Activated naive CD4-positive, alpha-beta T cell treated with Interleukin-2 at 50 U/mL for 16 hours (primary cell): ENCODE results near the gene TMEM51.

Experiments
- DNase-seq: peaks from one replicate; pipeline ENCODE4 v3.0.0-alpha.2; 2020

TMEM51 gene

DNA sequence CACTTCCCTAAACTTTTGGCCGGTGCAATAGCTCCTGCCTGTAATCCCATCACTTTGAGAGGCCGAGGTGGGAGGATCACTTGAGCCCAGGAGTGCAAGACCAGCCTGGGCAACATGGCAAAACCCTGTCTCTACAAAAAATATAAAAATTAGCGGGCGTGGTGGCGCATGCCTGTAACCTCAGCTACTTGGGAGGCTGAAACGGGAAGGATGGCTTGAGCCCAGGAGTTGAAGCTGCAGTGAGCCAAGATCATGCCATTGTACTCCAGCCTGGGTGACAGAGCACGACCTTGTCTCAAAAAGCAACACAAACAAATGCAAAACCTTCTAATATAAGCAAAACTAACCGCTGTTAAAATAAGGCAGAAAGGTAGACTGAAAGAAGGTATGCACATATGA, 25.9 kb downstream of the TMEM51 start:
- no peak for DNase-seq

DNA sequence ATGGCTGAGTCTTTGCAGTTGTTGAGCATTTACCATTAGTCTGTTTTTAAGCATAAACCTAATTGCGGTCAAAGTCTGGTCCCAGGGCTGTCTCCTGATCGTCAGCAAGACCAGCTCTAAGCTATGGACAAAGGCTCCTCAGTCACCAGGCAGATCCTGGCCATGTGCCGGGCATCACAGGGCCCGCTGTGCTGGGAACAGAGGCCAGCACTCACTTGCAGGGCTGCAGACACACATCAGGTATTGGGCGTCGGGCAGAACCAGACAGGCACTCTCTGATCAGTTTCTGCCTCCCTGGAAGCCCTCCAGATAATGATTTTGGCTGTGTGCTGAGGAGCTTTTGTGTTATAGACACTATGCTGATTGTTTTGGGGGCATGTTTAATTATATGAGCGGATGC, 26.6 kb downstream of the TMEM51 start:
- DNase-seq, result no peak

DNA sequence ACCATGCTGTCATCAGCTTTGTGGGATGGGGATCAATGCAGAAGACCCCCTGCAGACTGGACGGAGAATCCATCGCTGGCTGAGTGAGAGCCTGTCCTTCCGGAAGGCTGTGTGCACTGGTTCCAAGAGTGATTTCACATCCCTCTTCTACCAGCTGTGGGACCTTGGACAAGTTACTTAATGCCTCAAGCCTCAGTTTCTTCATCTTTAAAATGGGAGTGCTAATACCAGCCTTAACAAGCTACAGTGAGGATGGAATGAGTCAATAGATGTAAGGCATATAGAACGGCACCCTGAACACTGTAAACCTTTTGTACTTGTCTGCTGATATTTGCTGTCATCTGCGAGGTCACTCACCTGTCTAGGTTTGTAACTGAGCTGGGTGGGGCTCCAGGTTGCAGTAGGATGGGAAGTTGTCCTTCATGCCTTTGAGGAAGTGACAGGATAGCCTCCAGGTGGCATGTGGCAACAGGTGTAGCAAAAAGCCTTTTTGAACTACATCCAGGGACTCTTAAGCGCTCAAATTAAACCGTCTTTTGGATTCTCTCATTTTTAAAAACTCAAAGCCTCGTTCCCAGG, 27.5 kb downstream of the TMEM51 start:
- no peak for DNase-seq

DNA sequence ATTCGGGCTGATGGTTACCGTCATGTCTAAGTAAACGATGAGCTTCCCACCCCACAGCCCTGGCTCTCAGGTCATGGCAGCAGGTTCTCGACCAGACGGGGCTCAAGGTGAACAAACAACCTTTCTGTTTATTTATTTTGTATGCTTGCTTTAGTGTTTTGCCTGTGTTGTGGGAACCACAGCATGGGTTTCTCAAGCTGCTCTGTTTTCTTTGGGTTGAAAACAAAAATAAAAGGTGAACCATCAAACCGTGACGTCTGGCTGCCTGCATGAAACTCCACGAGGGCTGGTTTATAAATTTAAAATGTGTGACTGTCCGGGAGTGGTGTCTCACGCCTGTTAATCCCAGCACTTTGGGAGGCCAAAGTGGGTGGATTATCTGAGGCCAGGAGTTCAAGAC, 28.0 kb downstream of the TMEM51 start:
- no peak for DNase-seq

DNA sequence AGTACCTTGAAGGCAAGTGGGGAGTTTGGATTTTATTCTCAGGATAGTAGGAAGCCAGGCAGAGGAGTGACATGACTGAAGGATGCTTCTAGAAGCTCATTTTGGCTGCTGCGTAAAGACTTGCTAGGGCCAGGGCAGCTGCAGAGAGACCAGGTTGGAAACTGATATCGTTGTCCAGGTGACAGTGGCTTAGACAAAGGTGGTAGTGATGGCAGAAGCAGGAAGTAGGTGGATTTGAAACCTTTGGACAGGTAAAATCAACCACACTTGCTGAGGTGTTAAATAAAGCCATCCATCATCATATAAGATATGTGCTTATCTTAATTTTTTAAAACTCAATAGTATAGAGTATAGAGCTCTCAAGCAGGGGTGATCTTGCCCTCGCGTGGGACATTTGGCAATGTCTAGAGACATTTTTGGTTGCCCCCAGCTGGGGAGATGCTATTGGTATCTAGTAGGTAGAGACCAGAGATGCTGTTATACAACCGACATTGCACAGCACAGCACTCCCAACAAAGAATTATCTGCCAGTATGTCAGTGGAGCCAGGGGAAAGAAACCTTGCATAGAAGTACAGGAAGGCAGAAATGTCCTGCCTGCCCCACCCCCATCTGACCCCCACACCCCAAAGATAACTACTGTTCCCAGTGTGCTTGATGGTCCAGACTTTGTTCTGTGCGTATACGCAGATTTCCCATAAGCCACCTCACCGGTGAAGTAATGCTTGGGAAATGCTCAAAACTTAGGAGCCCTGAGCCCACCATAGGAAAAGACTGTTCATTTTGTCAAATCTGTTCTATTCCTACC, 31.1 kb downstream of the TMEM51 start:
- DNase-seq, result no peak

DNA sequence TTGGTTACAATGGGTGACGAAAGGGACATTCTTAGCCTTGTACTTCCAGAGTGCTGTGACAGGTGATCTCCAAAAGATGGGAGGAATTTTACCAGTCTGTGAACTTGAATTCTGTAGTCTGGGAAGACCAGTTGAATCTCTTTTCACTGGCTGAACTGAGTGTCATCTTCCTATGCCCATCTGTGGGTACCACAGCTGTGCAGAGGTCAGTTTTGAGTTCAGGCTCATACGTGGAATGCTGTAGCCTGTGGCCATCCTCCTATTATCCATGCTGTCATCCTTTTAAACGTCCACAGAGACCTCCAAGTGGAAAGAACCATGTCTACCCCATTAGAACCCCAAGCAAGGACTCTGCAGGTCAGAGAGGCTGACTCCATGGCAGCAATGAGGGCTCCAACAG, 32.1 kb downstream of the TMEM51 start:
- no peak for DNase-seq

DNA sequence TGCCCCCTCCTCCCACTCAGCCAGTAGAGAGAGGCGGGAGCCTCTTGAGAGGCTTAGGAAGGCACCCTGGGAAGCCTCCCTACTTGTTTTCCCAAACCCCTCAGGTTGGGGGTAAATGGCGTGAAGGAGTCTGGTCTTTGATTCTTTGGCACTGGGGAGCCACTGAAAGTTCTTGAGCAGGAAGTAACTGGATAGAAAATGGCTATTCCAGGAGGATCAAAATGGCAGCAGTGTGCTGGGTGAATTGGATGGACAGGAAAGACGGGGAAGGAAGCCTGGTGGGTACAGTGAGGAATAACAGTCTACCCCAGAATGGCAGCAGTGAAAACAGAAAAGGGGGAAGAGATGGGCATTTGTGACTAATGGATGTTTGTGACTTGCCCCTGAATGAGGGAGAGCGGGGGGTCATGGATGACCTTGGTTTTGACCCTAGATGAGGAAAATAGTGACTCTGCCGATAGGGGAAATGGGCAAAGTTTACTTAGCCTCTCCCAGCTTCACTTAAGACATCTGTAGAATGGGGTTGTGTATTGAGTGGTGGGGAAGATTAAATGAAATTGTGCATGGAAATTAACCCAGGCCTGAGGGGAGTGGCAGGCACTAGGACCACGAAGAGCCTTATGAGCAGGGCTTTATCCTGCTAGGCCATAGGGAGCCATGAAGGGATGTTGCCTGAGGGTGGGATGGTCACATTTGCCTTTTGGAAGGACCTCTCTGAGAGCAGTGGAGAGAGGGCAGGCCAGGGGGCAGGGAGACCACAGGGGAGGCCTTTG, 32.7 kb downstream of the TMEM51 start:
- no peak for DNase-seq

DNA sequence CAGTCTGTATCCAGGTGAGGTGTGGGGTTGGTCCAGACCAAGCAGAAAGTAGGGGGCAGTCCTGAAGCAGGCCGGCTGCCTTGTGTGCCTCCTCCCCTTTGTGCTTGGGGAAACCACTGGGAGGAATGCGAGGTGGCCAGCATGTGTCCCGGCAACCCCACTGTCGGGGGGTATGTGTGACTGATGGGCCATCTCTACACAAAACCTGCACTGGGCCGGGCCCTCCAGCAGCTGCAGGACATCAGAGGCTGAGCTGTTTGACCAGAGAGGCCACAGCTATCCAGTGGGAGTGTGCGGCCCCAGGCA, 33.3 kb downstream of the TMEM51 start:
- DNase-seq, result no peak

DNA sequence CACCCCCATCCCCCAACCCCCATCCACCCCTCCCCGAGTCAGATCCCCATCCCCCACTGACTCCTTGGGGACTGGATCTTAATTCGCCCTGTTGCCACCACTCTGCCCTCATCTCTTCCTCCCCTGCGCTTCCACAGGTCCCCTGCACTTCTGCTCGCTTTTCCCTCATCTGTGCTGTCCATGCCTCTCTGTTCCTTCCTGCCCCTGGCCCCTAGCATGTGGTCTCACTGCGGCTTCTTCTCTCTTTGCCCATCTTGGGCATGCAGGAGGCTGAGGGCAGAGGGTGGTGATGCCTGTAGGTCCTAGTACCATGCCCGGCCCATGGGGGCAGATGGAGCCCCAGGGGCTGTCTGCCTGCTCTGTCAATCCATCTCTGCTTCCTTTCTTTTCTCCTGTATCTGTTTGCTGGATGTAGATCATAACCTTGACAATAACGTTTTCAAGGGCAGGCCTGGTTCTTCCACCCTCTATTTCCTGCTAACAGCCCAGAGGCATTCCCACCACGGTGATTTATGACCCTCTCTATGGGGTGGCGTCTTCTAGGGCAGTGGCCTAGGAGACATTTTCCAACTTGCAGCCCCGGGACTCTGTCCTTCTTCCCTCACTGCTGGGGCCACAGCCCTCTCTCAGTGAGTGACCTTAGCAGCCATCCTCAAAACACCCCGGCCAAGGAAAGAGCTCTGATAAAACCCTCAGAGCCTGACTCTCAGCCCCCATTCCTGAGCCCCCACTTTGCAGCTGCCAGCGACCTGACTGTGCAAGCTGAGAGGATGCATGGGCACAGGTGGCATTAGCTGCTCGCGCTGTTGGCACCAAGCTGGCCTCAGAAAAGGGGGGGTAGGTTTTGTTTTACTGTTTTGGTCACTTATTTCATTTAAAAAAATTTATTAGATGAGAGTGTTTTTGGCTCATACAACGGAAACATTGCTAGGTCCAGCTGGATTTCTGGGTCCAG, 33.9 kb downstream of the TMEM51 start:
- no peak for DNase-seq

DNA sequence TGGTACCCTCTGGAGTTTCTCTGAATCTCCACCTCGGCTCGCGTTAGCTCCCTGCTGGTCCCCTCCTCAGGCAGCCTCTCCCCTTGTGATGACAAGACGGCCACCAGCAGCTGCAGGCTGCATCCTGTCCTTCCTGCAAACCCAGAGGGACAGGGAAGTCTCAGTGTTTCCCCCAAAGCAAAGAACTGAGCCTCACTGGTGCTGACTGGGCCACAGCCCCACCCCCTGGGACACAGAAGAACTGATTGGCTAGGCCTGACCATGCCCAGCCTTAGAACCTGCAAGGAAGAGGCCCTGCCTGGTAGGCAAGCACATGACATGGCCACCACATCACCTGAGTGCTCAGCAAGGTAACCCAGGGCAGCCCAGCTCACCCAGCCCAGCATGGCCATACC, 34.6 kb downstream of the TMEM51 start:
- DNase-seq, result no peak

DNA sequence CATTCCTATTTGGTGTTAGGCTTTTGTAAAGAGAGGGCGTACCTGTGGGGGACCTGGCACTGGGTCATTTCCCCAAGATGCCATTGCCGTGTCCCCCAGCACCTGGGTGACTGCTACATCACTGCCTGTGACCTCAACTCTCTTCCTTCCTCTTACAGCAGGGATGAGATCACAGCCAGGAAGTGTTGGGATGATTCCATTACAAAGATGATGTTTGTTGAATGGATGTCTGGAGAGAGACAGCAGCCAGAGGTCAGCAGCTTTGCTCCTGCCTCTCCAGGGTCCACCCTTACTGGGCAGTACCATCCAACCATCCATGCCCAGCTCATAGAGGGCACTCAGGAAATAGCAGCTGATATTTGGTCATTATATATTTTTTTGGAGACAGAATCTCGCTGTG, 35.1 kb downstream of the TMEM51 start:
- DNase-seq, result no peak

DNA sequence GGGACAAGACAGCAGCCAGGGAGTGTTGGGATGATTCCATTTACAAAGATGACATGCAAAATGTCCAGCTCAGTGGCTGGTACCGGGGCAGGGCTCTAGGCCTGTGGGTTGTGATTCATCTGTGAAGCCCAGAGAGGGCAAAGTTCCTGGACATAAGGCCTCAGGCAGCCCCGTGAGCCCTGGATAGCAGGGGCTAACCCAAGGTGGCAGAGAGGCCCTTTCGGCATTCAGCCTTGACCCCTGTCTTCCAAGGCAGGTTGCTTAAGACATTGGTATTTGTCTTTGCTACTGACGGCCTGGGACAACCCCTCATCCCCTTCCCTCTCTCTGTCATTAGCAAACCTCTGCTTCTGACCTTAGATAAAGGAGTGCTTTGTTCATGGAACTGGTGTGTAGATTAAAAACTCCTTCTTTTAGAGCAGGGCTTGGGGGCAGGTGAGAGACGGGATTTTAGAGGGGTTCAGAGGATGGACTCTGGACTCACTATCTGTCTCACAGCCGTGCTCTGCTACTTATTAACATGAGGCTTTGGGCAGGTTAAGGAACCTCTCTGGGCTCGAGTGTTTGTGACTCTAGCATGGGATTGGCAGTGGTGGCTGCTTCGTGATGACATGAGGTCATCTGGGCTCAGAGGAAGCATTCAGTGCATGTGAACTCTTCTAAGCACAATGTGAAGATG, 36.3 kb downstream of the TMEM51 start:
- DNase-seq, result no peak

DNA sequence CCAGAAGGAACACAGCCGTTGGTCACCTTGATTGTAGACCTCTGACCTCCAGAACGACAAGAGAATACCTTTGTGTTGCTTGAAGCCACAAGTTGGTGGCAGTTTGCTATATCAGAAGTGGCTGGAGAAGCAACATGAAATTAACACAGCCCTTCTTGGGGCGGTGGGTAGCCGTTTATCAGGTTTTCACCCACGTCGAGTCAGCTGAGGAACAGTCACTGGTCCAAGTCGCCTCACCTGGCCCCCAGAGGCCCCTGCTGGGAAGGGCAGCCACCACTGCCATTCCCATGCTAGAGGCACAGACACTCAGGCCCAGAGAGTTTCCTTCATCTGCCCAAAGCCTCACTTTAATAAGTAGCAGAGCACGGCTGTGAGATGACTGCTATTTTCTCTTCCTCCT, 37.7 kb downstream of the TMEM51 start:
- no peak for DNase-seq

DNA sequence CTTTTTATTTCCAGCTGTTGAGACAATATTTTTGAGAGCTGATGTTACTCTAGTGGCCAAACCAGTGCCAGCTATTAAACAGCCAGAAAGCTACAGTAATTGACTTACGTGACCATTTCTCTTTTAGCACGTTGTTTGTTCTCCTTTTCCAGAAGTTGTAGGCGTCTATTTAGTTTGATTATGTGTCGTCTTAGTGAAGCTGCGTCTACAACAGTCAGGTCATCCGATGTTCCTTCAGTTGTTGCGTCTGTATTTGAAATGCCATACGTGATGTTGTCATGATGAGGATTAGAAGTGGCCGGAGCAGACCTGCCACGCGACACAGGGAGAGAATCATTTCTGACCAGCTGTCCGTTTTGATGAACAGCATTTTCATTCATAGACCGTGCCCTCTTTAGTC, 38.2 kb downstream of the TMEM51 start:
- no peak for DNase-seq

DNA sequence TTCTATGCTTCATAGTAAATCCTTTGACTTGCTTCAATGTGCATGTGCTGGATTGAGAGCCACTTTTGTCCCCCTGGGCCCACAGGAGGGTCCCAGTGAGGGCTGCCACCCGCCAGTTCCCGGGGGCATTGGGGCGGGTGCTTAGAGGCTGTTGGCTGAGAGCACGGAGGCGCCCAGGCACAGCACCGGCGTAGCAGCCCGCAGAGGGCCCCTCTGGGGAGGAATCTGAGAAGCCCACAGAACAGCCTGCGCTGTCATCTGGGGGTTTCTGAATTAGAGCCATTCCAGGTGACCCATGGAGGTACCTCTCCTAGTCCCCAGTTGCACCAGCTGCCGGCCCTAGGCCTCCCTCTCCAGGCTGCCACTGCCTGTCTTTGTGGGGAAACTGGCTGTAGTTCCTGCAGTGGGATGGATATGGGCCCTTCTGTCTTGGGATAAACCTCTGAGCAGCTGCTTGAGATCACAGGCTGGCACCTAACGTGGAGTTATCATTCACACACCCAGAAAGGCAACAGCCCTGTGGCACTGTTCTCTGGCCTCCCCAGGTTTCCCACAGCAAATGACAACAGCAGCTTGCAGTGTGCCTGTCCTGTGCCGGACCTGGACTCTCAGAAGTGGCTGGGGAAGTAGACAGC, 39.5 kb downstream of the TMEM51 start:
- DNase-seq, result no peak

DNA sequence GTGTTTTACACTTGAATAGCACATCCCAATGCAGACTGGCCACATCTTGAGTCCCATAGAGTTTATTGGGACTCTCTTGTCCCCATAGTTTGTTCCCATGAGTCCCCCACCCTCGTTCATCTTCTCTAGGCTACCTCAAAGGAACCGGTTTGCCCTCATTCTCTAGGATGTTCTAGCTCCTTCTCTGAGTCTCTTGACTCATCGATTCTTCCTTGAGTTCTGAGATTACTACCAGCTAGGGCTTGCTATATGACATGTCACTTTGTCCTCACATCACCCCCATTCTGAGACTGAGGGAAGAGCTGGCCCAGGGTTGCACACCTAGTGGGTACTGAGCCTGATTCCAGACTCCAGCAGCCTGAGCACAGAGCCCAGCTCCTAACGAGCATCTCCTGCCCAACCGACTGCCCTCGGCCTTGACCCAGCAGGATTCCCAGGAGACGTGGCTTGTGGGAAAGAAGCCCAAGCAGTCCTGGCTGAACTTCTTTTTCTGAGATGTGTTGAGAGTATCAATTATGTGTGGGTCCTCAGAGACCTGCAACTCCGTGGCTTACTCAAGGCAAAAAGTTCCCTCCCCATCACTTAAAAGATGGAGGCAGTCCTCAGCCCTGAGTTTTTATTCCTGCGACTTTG, 42.0 kb downstream of the TMEM51 start:
- DNase-seq, result no peak

DNA sequence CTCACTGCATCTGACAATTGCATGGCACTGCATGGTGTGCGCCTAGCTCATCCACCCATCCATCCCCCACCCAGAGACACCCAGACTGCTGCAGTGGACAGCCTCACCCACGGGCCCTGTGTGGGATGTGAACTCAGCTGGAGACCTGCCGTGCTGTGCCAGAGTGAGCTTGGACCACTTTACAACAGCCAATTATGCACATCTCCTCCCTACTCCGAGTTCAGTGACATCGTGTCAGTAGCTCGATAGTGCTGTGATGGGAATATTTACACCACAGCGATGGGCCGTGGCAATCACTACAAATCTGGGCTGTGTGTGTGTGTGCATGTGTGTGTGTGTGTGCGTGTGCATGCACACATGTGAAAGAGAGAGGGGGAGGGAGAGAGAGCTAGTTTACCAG, 42.5 kb downstream of the TMEM51 start:
- DNase-seq, result no peak

DNA sequence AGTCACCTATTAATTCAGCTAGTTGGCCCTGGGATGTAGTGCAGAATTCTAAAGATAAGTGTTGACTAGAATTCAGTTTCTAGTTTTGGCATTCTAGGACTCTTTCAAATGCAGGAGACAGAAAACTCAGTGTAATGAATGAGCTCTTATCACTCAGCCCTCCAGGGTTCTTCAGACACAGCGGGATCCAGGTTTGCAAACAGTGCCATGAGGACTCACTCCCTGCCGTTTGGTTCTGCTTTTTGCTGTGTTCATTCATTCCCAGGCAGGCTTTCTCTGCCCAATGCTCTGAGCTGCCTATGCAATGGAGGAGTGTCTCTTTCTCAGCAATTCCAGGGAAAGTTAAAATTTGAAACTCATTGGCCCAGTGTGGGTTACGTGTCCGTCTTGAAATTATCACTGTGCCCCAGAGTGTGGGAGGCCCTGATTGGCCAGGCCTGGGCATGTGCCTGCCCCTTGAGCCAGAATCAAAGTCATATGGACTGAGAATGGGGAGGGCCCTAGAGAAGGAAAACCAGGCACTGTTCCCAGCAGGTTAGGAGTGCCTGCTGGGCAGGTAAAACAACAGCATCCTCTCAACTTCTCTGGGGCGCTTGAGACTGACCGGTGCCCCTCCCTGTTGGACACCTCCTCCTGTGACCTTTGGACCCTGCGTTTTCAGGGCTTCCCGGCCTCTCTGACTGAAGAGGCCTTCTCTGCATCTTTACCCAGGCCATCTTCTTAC, 43.4 kb downstream of the TMEM51 start:
- no peak for DNase-seq

DNA sequence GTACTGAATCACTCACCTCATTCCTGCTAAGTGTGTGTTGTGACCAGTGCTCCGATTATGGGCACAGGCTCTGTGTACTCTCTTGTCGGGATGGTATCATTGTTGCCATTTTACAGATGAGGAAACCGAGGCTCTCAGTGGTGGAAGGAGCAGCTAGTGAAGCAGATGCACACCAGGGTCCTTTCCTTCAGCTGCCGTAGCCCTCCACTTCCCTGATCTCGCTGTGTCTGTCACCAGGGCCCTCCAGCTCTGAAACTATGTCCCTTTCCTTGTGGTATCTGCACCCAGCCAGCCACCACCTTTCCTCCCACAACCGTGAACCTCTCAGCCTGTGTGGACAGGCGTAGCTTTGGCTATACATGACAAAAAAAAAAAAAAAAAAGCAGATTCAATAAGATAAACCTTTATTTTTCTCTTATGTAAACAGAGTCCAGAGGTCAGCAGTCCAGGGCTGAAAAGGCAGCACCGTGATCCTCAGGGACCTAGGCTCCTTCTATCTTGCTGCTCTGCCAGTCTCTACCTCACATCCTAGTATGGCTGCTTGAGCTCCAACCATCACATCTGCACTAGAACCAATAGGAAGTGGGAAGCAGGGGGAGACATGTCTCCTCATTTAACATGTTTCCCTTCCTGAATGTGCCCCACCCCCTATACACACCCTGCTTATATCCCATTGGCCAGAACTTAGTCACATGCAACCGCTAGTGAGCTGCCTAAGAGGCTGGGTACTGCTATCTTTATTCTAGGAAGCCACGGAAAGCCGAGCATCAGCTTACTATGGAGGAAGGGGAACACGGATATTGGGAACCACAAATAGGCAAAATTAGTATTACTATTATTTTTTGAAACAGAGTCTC, 44.3 kb downstream of the TMEM51 start:
- DNase-seq, result no peak

DNA sequence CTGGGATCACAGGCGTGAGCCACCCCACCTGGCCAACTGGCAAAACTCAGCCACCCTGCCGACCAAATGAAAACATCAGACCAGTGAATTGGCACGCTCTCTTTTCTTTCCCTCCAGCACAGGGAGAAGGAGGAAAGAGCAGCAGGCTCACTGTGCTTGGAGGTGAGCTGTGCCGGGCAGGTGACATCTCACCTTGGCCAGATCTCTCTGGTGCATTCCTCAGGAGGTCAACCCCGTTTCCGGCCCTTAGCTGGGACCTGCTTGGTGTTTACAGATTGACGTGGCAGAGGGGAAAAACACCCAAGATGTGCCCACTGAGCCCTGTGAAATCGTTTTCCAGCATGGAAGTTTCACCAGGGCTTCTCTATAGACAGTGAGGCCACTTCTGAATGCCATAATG, 45.1 kb downstream of the TMEM51 start:
- no peak for DNase-seq
